MV-4-11 (cell line): ENCODE results near the gene MGAT5.

Source experiments
- DNase-seq: peaks from one replicate; lab custom pipeline; 2025; lab: John Stamatoyannopoulos, UW

MGAT5 gene

DNA sequence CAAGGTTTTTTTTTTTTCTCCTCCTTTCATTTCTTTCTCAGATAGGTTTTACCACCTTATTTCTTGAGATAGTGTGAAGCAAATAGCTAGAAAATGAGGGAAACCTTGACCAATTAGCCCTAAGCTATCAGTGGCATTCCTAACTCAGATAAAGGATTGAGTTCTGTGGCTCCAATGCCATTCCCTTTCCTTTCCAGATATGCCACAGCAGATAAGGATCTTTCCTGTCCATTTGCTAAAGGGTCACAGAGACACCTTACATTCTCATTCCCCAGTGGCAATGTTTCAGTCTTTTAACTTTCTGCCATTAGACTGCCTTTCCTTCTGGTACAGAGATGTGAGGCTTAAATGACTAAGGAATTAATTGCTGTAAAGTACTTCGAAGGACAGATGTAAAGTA lies 81.7 kb downstream of the MGAT5 start:
- DNase-seq: no peak

- DNase-seq: no peak
Measured at GRCh38 chr2:134336352-134336751, 82.5 kb downstream of the MGAT5 start.

DNA sequence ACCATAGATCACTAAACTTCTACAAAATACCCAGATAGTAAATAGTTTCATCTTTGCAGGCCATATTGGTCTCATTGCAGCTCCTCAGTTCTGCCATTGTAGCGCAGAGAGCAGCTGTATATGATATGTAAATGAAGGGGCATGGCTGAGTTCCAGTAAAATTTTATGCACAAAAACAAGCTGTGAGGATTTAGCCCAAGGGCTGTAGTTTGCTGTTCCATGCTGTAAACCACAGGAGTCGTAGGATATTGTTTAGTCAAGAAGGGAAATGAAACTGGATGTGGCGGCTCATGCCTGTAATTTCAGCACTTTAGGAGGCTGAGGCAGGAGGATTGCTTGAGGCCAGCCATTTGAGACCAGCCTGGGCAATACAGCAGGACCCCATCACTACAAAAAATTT lies 83.0 kb downstream of the MGAT5 start:
- DNase-seq: peak; percentile 83

- peak; percentile 23 for DNase-seq
Measured at GRCh38 chr2:134337631-134338030, 83.8 kb downstream of the MGAT5 start.

GRCh38 chr2:134338208-134338607 lies 84.3 kb downstream of the MGAT5 start:
- peak; percentile 86 for DNase-seq

DNA sequence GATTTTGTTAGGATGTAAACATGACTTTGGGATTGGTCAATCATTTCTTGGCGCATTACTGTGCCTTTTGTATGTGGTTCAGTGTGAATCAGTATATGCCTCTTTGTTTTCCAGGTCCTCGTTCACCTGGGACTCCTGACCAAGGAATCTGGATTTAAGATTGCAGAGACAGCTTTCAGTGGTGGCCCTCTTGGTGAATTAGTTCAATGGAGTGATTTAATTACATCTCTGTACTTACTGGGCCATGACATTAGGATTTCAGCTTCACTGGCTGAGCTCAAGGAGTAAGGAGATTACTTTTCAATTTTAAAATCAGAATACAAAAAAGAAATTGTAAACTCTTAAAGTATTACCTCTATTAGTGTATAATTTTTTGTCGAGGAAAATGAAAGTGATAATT lies 87.6 kb downstream of the MGAT5 start:
- no peak for DNase-seq

GRCh38 chr2:134344954-134345697 lies 91.3 kb downstream of the MGAT5 start:
- no peak for DNase-seq

DNA sequence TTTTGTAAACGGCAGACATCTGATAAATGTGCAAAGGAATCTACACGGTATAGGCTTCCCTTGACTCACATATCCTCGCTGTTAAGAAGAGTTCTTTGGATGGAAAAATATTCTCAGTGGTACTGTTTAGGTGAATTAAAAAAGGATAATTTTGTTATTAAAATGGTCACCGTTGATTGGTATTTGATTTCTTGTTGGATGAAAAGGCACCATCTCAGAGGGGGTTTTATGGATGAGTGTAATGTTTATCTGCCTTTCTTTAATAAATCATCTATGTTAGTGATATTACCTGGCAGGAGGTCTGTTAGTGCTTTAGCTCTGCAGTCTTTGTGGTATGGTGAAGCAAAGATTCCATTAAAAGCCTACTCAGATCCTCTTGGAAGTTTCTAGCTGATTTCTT lies 92.3 kb downstream of the MGAT5 start:
- no peak for DNase-seq

DNA sequence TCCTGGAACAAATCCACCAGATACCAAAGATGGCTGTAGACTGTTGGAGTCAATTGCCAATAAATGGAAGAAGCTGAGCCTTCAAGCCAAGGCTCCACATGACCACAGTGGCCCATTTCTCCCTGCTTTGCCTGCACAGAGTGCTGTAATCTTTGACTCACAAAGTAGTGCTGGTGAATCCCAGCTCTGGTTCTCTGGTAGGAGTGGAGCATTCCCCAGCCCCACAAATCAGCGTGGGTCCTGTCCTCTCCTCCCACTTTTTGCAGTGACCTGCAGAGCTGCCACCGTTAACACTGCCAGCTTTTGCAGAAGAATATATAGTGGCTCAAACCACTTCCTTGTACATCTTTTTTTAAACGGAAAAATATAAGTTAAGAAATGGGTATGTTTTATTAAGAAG lies 93.9 kb downstream of the MGAT5 start:
- no peak for DNase-seq

- no peak for DNase-seq
Measured at GRCh38 chr2:134348239-134348638, 94.4 kb downstream of the MGAT5 start.

- DNase-seq: no peak
Measured at GRCh38 chr2:134348760-134349159, 94.9 kb downstream of the MGAT5 start.

GRCh38 chr2:134351016-134351415 lies 97.1 kb downstream of the MGAT5 start:
- no peak for DNase-seq

- DNase-seq: no peak
Measured at GRCh38 chr2:134351899-134352298, 98.0 kb downstream of the MGAT5 start.

GRCh38 chr2:134352844-134353243 lies 99.0 kb downstream of the MGAT5 start:
- no peak for DNase-seq

- DNase-seq: no peak
Measured at GRCh38 chr2:134354611-134355010, 100.7 kb downstream of the MGAT5 start.

- no peak for DNase-seq
Measured at GRCh38 chr2:134357814-134358213, 103.9 kb downstream of the MGAT5 start.

GRCh38 chr2:134359367-134360081 lies 105.7 kb downstream of the MGAT5 start:
- no peak for DNase-seq

- no peak for DNase-seq
Measured at GRCh38 chr2:134360745-134361487, 107.0 kb downstream of the MGAT5 start.

DNA sequence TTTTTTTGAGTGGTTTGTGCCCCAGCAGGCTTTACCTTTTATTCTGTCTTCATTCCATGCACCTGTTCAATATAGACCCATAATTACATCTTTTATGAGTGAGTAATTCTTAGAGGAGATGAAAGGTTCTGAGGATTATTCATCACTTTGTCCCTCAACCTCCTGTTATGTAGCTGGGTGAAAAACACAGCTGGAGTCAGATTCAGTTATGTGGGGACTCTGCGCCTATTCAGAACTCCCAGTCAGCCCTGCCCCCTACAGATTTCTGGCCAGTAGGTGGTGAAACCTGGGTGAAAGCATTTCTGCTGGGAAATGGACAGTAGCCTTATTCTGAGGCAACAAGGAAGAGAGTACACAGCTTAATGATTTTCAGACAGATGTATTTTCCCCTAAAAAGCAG lies 107.8 kb downstream of the MGAT5 start:
- DNase-seq: no peak

GRCh38 chr2:134362152-134362668 lies 108.3 kb downstream of the MGAT5 start:
- DNase-seq: no peak

DNA sequence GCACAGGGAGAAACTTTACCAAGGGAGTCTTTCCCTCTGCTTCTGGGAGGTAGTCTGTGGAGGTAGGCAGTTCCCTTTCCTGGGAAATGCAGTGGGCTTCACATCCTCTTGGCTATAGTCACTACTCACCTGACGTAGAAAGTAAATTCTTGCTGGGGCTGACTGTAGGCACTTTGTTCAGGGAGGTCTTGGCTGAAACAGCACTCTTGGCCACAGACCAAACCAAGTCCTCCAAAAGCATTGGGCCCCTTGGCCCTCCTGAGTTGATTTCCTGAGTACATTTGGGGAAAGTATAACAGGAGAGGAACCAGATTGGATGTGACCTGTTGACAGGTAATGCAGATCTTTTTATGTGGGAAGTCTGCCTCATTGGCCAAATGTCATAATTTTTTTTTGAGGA lies 108.9 kb downstream of the MGAT5 start:
- DNase-seq: no peak

DNA sequence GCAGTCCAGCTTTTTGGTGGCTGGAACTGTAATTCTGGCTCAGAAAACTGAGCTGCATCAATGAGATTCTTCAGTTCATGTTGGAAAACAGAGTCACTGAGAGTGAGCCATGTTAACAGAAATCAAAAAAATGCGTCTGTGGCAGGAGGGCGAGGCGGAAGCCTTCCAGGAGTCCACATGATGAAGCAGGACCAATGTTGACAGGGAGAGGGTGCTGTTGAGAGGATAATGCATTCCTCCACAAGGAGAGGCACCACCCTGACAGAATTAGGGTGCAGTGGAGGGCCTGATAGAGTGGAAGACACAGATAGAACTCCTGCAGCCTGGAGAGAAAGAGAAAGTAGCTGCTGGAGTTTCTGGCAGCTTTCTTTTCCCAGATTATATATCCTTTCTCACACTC lies 111.5 kb downstream of the MGAT5 start:
- DNase-seq: no peak

GRCh38 chr2:134366359-134366758 lies 112.5 kb downstream of the MGAT5 start:
- DNase-seq: no peak
